ENCODE measurements around the gene PIP4K2C.

GRCh38 chr12:57637364-57637763, 46.4 kb downstream of the PIP4K2C start:
- TF ChIP-seq CTCF (IDR thresholded peaks at IDR 0.05; ENCODE audit: low read depth, low read length) (no peak), POLR2A (IDR thresholded peaks at IDR 0.05; ENCODE audit: extremely low read depth, insufficient read length) (no peak)

Measured in NB4 (cell line).